Endothelial cell of hepatic sinusoid (primary cell): ENCODE results near the gene MAN2A2.

Experiments used
- in situ Hi-C: cut with HindIII; loops from 2 replicates; pipeline ENCODE4 v1.10.0; 2017; ENCODE audit warnings: low sequenced_read_pairs

Gene MAN2A2

GRCh38 chr15:90936823-90937222 is 33.7 kb downstream of the MAN2A2 start:
- in situ Hi-C loops = loop anchor here (25.0 kb wide), 2 partner anchors 100 to 300 kb away; no protein-coding TSS in a partner anchor

GRCh38 chr15:90938261-90938660 is 35.2 kb downstream of the MAN2A2 start:
- in situ Hi-C loops = loop anchor here (25.0 kb wide), 2 partner anchors 101 to 301 kb away; no protein-coding TSS in a partner anchor

GRCh38 chr15:90939756-90940155 is 36.7 kb downstream of the MAN2A2 start:
- in situ Hi-C loops = loop anchor here (25.0 kb wide), 2 partner anchors 102 to 302 kb away; no protein-coding TSS in a partner anchor

DNA sequence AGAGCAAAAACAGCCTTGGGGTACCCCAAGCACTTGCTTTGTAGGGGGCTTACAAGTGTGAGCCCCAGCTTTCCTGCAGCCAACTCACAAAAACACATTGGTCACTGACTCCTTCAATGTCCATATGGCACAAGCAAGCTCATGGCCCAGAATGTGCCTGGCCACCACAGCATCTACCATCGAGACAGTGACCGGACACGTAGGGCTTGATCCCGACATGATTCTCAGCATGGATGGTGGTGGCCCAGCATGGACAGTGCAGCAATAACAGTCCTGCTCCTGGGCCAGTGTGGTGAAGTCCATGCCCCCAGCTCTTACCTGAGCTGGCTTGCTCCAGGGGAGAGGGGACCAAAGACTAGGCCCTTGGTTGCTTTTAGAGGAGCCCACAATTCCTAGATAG is 37.9 kb downstream of the MAN2A2 start:
- in situ Hi-C loops = loop anchor here (25.0 kb wide), 2 partner anchors 104 to 304 kb away; no protein-coding TSS in a partner anchor

DNA sequence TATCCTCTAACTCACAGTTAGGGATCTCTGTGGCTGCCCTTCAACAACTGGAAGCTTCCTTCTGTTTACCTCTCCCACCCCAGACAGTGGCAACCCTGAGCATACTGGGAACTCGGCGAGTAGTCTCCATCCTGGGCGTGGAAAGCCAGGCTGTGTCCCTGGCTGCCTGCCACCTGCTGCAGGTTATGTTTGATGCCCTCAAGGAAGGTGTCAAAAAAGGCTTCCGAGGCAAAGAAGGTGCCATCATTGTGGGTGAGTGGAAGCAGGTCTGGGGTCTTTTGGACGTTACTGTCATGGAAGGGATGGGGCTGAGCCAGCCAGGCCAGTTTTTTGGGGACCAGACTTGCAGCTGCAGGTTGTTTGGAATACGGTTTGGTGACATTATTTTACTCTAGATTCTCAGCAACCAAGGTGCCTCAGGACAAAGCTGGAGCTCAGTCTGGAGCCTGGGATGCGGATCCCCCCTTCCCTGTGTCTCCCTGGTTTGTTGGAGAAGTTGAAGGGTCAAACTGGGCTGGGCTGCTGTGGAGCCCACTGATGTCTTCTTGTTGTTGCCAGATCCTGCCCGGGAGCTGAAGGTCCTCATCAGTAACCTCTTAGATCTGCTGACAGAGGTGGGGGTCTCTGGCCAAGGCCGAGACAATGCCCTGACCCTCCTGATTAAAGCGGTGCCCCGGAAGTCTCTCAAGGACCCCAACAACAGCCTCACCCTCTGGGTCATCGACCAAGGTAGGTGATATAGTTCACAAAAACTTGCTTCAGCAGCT is 39.4 kb downstream of the MAN2A2 start:
- in situ Hi-C loops = loop anchor here (25.0 kb wide), 2 partner anchors 105 to 305 kb away; no protein-coding TSS in a partner anchor

GRCh38 chr15:90945091-90945490 is 42.0 kb downstream of the MAN2A2 start:
- in situ Hi-C loops = loop anchor here (25.0 kb wide), 2 partner anchors 108 to 308 kb away; no protein-coding TSS in a partner anchor

DNA sequence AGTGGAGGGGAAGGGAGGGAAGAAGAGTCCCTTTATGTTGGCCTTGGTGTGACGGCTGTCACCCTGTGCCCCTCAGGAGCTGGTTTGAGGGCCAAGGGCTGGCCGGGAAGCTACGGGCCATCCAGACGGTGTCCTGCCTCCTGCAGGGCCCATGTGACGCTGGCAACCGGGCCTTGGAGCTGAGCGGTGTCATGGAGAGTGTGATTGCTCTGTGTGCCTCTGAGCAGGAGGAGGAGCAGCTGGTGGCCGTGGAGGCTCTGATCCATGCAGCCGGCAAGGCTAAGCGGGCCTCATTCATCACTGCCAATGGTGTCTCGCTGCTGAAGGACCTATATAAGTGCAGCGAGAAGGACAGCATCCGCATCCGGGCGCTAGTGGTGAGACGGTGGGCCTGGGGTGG is 43.4 kb downstream of the MAN2A2 start:
- in situ Hi-C loops = loop anchor here (25.0 kb wide), 2 partner anchors 109 to 309 kb away; no protein-coding TSS in a partner anchor

GRCh38 chr15:90946941-90947576 is 44.0 kb downstream of the MAN2A2 start:
- in situ Hi-C loops = loop anchor here (25.0 kb wide), 2 partner anchors 110 to 310 kb away; no protein-coding TSS in a partner anchor

GRCh38 chr15:90947577-90948357 is 44.7 kb downstream of the MAN2A2 start:
- in situ Hi-C loops = loop anchor here (25.0 kb wide), 2 partner anchors 110 to 310 kb away; no protein-coding TSS in a partner anchor

- in situ Hi-C loops = loop anchor here (25.0 kb wide), 2 partner anchors 111 to 311 kb away; no protein-coding TSS in a partner anchor
These were observed 45.4 kb downstream of the MAN2A2 start for GRCh38 chr15:90948506-90948905.

DNA sequence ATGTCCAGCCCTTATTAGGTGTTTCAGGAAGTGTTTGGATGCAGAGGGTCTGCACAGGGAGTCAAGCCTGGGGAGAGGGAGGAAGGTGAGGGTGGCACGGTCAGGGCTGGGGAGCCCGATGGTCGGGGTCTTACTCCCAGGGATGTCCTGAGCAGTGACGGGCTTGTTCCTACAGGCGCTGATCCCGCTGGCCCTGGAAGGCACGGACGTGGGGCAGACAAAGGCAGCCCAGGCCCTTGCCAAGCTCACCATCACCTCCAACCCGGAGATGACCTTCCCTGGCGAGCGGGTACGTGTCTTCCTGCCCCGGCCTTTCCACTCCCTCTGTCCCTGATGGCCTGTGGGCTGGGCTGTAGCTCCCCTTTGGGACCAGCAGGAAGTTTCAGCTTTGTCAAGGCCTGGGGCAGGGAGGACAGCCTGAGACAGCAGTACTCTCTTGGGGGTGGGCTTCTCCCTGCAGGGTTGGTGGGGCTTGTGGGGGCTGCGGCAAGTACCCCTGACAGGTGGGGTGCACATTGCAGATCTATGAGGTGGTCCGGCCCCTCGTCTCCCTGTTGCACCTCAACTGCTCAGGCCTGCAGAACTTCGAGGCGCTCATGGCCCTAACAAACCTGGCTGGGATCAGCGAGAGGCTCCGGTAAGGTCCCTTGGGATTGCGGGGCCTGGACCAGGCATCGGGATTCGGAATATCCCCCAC is 47.0 kb downstream of the MAN2A2 start:
- in situ Hi-C loops = loop anchor here (25.0 kb wide), 3 partner anchors 113 to 313 kb away; no protein-coding TSS in a partner anchor

DNA sequence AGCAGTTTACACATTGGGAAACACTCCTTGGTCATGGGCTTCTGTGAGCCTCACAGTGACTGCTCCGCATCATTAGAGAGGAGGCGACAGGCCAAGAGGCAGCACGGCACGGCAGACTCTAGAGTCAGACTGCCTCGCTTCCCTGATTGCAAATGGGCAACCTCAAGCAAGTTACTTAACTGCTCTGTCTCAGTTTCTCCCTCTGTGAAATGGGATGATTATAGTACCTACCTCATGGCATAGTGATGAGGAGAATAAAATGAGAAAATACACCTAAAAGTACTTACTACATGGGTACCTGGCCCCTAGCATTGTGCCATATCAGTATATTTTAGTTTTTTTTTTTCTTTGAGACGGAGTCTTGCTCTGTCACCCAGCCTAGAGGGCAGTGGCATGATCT is 47.6 kb downstream of the MAN2A2 start:
- in situ Hi-C loops = loop anchor here (25.0 kb wide), 1 partner anchor 312 kb away; no protein-coding TSS in a partner anchor

DNA sequence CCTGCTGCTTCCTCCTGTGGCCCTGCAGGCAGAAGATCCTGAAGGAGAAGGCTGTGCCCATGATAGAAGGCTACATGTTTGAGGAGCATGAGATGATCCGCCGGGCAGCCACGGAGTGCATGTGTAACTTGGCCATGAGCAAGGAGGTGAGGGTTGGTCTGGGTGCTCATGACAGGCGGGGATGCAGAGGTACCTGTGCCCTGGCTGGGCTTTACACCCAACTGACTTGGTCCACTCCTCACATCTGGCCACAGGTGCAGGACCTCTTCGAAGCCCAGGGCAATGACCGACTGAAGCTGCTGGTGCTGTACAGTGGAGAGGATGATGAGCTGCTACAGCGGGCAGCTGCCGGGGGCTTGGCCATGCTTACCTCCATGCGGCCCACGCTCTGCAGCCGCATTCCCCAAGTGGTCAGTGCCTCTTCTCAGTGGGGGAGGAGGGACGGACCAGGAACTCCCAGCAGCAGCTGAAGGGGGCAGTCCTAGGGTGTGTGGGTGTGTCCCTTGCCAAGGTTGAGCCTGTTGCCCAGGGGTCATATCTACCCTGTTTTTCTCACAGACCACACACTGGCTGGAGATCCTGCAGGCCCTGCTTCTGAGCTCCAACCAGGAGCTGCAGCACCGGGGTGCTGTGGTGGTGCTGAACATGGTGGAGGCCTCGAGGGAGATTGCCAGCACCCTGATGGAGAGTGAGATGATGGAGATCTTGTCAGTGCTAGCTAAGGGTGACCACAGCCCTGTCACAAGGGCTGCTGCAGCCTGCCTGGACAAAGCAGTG is 50.0 kb downstream of the MAN2A2 start:
- in situ Hi-C loops = loop anchor here (25.0 kb wide), 1 partner anchor 309 kb away; no protein-coding TSS in a partner anchor

GRCh38 chr15:90953947-90954711 is 51.0 kb downstream of the MAN2A2 start:
- in situ Hi-C loops = loop anchor here (25.0 kb wide), 1 partner anchor 308 kb away; no protein-coding TSS in a partner anchor

GRCh38 chr15:90954712-90955623 is 51.9 kb downstream of the MAN2A2 start, which contains the start of gene RCCD1:
Gene RCCD1 (plus strand): TSS chr15:90954884. CDS start chr15:90956735, 1,851 bp downstream.
- in situ Hi-C loops = loop anchor here (25.0 kb wide), 1 partner anchor 307 kb away; no protein-coding TSS in a partner anchor

GRCh38 chr15:90955624-90956273 is 52.6 kb downstream of the MAN2A2 start:
- in situ Hi-C loops = loop anchor here (25.0 kb wide), 1 partner anchor 307 kb away; no protein-coding TSS in a partner anchor
